NCI-H128 (cell line): Measurements from ENCODE around the gene GLIS2.

Experiments used
- DNase-seq: peaks from one replicate; lab custom pipeline; 2025; ENCODE audit not compliant: unreplicated experiment; lab: John Stamatoyannopoulos, UW

GLIS2 gene

DNA sequence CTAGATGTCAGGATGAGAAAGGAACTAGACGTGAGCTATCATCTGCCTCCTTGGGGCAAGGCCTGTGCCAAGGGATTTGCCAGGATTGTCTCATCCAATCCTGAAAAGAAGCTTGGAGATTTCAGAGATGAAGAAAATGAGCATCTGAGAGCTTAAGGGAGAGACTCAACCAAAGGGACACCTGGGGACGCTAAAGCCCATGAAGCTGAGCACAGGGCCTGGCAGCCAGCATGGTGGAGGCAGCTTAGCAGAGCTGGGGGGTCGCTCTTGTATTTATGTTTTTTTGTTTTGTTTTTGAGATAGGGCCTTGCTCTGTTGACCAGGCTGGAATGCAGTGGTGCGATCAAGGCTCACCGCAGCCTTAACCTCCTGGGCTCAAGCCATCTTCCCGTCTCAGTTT lies 18.4 kb upstream of the GLIS2 start:
- DNase-seq, result no peak

DNA sequence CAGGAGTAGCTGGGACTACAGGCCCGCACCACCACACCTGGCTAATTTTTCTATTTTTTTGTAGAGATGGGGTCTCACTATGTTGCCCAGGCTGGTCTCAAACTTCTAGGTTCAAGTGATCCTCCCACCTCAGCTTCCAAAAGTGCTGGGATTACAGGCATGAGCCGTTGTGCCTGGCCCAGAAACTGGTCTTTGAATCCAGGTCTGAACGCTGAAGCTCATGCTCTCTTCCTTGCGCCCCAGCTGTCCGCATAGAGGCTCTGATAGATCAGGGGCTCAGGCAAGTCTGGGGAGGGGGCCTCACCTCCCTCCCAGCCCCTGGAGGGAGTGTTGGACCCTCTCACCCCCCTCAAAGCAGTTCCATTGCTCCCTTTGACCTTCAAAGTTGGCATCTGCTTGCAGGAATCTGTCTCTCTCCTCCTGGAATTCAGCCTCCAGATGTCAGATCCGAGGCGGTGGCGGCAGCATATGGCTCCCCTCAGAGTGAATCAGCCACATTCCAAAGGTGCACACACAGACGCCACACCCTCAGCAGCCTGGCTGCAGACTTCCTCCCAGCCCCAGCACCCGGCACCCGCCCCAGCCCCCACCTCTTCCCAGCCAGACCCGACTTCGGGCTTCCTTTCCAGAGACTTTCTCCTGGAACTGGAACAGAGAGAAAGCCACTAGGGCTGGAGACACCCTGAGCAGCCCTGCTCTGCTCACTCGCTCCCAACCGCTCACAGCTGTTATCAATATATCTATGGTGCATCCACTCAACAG lies 16.9 kb upstream of the GLIS2 start:
- DNase-seq, result no peak

GRCh38 chr16:4301177-4301576 lies 14.7 kb upstream of the GLIS2 start:
- no peak for DNase-seq

- DNase-seq, result no peak
Observed at GRCh38 chr16:4301968-4302367, 13.9 kb upstream of the GLIS2 start.

DNA sequence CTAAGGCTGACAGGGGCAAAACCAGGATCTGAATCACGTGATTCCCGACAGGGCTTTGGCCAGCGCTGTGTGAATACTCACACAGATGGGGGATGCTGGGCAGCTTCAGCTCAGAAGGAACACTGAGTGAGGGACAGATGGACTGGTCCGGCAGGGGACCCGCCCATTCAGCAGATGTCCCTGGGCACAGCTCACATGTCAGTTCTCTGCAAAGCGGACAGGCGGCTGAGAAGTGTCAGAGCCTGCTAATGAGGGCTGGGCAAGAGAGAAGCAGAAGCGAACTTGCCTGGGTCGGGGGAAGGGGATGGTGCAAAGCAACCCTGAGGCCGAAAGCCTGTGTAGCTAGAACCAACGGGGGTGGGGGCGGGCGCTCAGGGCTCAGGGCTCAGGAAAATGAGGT lies 11.9 kb upstream of the GLIS2 start:
- no peak for DNase-seq

DNA sequence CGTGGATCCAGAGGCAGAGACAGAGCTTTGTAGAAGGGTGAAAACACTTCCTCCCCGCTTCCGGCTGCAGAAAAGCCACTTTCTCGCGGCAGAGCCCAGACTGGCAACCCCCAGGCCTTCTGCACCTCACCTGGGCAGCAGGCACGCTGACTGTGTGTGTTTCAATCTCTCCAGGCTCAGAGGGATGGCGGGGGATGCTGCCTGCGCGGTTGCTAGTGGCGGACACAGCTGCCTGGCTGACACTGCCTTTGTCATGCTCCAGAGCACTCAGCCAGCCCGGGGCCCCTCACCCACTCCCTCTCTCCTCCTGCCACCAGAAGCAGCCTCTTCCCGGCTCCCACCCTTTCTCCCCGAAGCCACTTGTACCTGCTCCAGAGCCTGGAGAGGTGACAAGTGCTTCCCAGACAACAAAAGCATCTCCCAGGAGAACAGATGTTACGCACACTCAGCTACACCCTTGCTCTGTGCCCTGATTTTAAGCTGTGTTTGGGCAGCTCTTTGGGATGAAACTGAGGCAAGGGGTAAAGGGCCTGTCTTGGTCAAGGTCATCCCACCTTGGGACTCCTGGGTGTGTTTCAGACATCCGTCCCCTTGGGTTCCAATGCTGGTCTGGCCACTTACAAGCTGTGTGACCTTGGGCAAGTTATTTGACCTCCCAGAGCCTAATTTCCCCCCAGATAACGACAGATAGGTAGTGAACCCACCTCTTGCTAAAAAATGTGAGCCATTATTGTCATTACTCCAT lies 9.2 kb upstream of the GLIS2 start:
- DNase-seq, result peak; percentile 44

DNA sequence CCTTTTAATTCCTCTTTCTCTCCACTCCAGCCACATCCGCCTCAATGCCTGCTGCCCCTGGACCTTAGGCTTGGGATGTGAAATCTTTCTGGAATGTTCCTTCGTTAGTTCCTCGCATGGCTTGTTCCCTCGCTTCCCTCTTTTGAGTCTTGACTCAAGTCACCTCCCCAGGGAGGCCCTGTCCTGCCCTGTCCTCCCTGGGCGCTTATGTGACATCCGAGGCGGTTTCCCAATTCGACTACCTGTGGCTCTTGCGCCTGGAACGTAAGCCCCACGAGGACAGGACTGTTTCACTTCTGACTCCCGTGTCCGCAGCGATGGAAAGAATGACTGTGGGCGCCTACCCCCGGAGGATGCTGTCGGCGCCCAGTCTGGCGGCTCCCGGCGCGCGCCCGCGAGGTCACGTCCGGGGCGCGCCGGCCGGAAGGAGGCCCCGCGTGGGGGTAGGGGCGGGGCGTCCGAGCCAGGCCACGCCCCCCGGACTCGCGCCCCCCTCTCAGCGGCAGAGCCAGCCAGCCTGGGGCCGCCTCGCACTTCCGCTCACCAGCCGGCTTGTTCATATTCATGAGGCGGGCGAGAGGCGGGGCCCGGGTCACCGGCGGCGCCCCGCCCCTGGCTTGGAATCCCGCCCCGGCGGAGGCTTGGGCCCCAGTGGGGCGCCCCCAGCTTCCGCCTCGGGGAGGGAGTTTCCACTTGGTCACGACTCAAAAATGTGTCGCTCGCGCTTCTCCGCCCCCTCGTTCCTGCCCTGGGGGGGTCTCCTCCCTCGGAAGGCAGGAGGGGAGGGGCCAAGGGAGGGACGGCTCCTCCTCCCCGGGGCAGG lies 8.4 kb upstream of the GLIS2 start:
- DNase-seq, result no peak

DNA sequence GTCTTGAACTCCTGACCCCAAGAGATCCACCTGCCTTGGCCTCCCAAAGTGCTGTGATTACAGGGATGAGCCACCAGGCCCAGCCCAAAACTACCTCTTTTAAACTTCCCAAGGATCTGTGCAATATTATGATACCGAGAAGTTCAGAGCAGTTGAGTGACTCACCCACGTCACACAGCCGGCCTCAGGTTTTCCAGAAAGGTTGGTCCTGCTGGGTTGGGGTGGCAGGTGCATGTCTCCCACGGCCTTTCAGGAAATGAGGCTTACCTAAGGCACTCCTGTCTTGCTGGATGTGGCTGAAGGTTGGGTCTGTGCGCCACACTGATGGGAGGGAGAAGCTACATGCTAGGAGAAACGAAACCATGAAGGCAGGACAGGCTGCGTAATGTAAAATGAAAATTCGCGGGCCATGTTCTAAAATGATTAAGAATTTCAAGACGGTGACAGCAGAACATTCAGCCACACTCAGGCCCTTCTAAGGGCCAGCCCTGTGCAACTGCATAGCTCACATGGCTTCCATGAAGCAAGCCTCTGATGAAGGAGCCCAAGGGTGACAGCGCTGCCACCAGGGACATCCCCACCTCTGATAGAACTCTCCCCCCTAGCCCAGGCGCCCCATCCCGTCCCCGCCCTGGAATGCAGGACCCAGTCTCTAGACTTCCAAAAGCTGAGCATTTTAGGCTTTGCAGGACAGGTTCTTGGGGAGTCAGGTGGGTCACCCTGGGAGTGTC lies 6.6 kb upstream of the GLIS2 start:
- no peak for DNase-seq

DNA sequence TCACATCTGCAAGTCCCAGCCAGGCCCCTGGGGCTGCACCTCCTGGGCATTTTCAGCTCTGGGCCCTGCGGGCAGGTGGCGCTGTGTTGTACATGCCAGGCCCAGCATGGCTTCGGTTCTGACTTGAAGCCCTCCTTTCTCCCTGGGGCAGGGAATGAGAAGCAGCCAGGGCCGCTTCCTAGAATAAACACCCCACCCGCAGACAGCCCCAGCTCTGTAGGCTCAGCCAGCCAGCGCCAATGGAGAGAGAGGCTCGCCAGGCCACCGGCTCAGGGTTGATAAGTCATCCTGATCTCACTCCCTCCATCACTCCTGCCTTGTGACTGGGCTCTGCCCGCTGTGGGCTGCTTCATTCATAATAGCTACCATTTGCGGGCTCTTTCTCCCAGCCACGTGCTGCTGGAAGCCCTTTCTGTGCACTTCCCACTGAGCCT lies 6.0 kb upstream of the GLIS2 start:
- no peak for DNase-seq

- no peak for DNase-seq
Observed at GRCh38 chr16:4313563-4314531, 2.0 kb upstream of the GLIS2 start.

- no peak for DNase-seq
Observed at GRCh38 chr16:4314532-4315185, 1.2 kb upstream of the GLIS2 start.

DNA sequence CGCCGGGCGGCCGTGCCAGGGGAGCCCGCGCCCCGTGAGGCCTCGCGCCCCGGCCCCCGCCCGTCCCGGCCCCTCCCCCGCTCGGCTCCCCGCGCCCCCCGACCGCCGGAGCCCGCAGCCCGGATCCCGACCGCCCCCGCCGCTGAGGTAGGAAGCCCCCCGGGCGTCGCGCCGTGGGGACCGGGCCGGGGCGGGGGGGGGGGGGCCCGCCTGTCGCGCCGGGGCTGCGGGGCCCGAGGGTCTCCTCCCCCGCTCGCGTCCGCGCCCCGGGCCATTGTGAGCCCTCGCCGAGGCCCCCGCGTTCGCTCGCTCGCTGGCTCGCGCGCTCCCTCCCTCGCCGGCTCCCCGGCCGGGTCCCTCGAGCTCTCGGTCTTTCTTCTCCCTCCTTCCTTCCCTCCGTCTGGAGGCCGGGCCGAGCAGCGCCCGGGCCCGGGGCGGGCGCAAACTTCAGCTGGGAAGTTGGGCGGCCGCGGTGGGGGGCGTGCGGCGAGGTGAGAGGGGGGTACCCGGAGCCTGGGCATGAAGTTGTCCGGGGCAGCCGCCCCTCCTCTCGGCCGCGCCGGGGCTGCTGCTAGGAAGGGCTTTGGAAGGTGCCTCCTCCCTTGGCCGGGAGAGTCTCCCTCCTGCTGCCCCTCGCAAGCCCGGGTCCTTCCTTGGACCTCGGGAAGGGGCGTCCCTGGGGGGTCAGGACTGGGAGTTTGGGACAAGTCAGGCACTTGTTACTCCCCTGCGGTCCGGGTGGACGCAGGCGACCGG lies 419 bp downstream of the GLIS2 start:
- no peak for DNase-seq

DNA sequence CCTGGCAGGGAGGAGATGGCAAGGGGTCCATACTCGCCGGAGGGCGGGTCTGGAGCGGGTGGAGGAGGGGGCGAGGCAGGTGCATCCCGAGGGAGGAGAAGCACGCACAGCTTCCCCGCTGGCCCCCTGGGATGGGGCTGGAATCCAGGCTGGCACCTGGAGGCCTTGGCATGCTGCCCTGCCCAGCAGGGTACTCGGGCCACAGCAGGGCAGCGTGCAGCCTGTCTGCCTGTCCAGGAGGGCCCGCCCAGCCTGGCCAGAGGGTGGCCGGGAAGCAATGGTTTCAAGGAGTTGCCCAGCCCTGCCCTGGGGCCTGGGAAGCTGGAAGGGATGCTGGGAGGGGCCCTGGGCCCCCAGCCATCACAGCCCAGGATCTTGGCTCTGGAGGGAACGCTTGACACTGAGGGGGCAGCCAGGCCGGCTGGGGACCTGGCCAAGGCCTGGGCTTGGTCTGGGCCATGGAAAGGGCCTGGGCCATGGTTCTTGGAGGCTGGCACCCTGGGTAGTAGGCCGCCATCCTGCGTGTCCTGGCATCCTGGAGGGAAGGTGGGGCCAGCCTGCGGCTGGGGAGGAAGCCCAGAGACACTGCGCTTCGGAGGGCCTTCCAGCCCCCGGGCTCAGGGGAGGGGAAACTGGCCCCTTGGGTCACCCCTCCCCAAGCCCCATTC lies 1.1 kb downstream of the GLIS2 start:
- no peak for DNase-seq

DNA sequence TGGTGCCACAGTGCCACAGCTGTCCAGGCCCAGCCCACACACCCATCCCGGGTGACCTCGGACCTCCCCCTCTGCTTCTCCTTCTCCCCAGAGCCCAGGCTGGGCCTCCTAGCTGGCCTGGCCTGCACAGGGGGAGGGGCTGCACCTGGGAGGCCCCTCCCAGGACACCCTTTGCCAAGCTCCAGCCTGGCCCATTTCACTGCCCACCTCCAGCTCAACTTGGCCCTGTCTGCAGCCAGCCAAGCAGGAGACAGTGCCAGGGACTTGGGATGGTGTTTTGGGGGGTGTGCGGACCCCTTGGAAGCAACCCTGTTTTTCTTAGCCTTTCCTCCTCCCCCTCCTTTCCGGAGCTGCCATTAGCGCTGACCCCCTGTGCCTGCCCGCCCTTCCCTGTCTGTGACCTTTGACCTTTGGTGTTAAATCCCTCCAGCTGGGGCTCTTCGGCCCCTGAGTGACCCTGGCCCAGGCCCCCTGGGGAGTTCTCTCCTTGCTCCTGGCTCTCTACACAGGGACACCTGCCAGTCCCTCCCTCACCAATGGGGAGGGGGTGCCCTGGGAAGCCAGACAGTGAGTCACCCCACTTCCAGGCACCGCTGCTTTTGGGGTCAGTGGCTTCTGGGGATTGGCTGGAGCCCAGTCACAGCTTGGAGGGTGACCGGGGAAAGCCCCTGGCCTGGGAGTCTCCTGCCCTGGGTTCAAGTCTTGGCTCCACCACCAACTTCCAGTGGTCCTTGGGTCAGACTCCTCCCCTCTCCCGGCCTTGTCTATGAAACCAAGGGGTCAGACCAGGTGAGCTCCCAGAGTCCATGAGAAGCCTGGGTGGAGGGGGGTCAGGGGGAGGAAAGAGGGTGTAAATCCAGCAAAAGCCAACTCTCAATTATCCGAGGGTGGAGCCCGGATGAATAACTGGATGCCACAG lies 1.9 kb downstream of the GLIS2 start:
- DNase-seq, result no peak

GRCh38 chr16:4318451-4318910 lies 2.6 kb downstream of the GLIS2 start:
- no peak for DNase-seq

GRCh38 chr16:4318967-4319366 lies 3.1 kb downstream of the GLIS2 start:
- DNase-seq, result no peak
